Endothelial cell (in vitro differentiated cells): ENCODE data around the gene CFAP99. TPM values are rescaled to one million over a fixed set of nuclear protein-coding genes. Genes with fewer than 3 reads are reported as not detected.

Experiments
- DNase-seq: peaks from one replicate; pipeline ENCODE4 v3.0.0; 2021; ENCODE audit warnings: low spot score
- H3K27ac Mint-ChIP-seq: one replicate; pipeline ENCODE4 v1.8.0; 2021; ENCODE audit warnings: mixed read lengths, inconsistent platforms; ENCODE audit not compliant: unreplicated experiment
- H3K27me3 Mint-ChIP-seq: one replicate; pipeline ENCODE4 v1.8.0; 2021; ENCODE audit warnings: mild to moderate bottlenecking, moderate library complexity, mixed read lengths, inconsistent platforms; ENCODE audit not compliant: unreplicated experiment
- H3K36me3 Mint-ChIP-seq: one replicate; pipeline ENCODE4 v1.8.0; 2021; ENCODE audit warnings: mild to moderate bottlenecking, low read depth, mixed read lengths, inconsistent platforms; ENCODE audit not compliant: unreplicated experiment
- H3K4me1 Mint-ChIP-seq: one replicate; pipeline ENCODE4 v1.8.0; 2021; ENCODE audit warnings: mild to moderate bottlenecking, mixed read lengths, inconsistent platforms; ENCODE audit not compliant: unreplicated experiment
- H3K4me3 Mint-ChIP-seq: one replicate; pipeline ENCODE4 v1.8.0; 2021; ENCODE audit warnings: mild to moderate bottlenecking, mixed read lengths, inconsistent platforms; ENCODE audit not compliant: unreplicated experiment
- H3K9me3 Mint-ChIP-seq: one replicate; pipeline ENCODE4 v1.8.0; 2021; ENCODE audit warnings: mixed read lengths, inconsistent platforms; ENCODE audit not compliant: unreplicated experiment
- total RNA-seq: library from RNA; stranded (reverse); fragmentation: NEBNext Ultra II Directional; extraction: Animal tissue kit (Norgen Biotek cat#: 25700); gene quantifications from one replicate; pipeline ENCODE4 v1.2.1, GENCODE V29; 2021; ENCODE audit not compliant: unreplicated experiment
- TF ChIP-seq, protein P1 (sequence below): fragments of 200-600 bp; sonication (generic); IDR thresholded peaks from one replicate; pipeline ENCODE4 v1.5.0; 2021; ENCODE audit warnings: antibody characterized with exemption; ENCODE audit not compliant: unreplicated experiment

CFAP99 gene
- total RNA-seq, 1 donor from 2014 or later: not detected

DNA sequence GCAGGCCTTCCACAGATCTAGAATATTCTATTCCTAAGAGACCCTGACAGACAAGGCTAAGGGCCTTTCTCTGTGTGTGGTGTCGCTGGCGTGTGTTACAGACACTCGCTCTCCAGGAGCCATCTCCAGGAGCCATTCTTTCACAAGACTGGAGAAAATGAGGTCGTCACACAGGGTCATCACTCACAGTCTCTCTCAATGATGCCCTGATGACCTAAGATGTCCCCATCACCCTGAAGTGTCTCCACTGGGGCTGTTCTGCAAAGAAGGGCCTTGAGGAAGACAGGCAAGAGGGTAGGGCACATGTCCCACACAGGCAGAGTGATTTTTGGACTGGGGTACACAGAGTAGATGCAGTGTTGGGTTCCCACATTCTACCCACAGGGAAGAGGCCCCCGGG, 35.0 kb upstream of the CFAP99 start:
- H3K27ac Mint-ChIP-seq: no peak overlapping the region
- no peak overlapping the region for H3K4me3 Mint-ChIP-seq
- peaks cover 5% of the 10 kb centered on the region for H3K27me3 Mint-ChIP-seq
- DNase-seq: no peak
- H3K9me3 Mint-ChIP-seq: no peaks in the 10 kb centered on the region
- TF ChIP-seq, protein P1, sequence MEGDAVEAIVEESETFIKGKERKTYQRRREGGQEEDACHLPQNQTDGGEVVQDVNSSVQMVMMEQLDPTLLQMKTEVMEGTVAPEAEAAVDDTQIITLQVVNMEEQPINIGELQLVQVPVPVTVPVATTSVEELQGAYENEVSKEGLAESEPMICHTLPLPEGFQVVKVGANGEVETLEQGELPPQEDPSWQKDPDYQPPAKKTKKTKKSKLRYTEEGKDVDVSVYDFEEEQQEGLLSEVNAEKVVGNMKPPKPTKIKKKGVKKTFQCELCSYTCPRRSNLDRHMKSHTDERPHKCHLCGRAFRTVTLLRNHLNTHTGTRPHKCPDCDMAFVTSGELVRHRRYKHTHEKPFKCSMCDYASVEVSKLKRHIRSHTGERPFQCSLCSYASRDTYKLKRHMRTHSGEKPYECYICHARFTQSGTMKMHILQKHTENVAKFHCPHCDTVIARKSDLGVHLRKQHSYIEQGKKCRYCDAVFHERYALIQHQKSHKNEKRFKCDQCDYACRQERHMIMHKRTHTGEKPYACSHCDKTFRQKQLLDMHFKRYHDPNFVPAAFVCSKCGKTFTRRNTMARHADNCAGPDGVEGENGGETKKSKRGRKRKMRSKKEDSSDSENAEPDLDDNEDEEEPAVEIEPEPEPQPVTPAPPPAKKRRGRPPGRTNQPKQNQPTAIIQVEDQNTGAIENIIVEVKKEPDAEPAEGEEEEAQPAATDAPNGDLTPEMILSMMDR: no peak
- H3K36me3 Mint-ChIP-seq: no peaks in the 10 kb centered on the region
- peaks cover 6% of the 10 kb centered on the region for H3K4me1 Mint-ChIP-seq

DNA sequence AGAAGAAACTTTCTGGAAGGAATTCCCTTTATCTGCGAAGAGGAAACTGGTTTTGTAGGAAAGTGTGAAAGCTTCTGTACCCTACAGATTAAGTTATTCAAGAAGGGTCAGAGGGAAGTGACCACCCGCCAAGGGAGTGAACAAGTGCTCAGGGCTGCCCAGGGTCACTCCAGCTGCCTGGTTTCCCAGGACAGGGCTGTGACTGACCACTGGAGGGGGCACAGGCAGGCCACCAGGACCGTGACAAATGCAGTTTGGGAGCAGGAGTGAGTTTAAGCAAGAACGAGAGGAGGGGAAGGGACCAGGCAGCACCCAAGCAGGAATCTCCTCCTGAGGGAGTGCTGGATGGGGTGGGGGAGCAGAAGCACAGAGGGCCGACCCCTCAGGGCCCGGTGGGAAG, 34.5 kb upstream of the CFAP99 start:
- no peak for DNase-seq
- no peak overlapping the region for H3K27ac Mint-ChIP-seq
- H3K9me3 Mint-ChIP-seq: no peaks in the 10 kb centered on the region
- H3K4me3 Mint-ChIP-seq: no peak overlapping the region
- peaks cover 5% of the 10 kb centered on the region for H3K27me3 Mint-ChIP-seq
- H3K36me3 Mint-ChIP-seq: no peaks in the 10 kb centered on the region
- TF ChIP-seq, protein P1: no peak
- H3K4me1 Mint-ChIP-seq: peaks cover 6% of the 10 kb centered on the region

DNA sequence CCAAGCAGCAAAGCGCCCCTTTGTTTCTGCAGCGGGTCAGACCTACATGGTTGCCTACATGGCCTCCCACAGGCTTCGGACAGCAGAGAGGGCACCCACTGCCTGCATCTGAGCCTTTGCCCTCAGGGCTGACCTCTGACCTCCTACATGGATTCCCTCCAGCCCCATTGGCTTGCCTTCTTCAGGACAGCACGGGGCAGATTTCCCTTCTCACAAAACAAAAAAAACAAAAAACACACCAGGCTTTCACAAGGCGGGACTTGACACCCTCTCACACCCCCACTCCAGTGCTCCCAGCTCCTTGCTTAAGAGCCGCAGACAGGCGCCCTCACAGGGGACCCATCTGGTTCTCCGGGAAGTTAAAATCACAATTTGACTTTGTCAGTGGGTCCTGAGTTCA, 33.2 kb upstream of the CFAP99 start:
- H3K9me3 Mint-ChIP-seq: no peaks in the 10 kb centered on the region
- no peak for DNase-seq
- H3K27me3 Mint-ChIP-seq: peaks cover 5% of the 10 kb centered on the region

DNA sequence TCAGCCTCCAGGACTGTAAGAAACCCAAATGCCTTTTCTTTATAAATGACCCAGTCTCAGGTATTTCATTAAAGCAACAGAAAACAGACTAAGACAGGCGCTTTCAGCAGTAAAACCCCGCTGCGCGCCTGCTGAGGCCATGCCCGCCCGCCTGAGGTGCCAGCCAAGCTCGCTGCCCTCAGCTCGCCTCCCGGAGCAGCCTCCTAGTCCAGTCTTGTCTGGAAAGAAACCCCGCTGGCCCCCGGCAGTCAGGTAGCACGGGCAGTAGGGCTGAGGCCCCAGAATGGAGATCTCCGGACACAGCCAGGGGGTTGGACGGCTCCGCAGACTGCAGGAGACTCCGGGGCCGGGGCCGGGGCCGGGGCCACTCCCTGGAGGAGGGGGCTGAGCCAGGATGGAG, 32.0 kb upstream of the CFAP99 start:
- peaks cover 16% of the 10 kb centered on the region for H3K4me1 Mint-ChIP-seq
- no peak overlapping the region for H3K4me3 Mint-ChIP-seq
- H3K27ac Mint-ChIP-seq: no peak overlapping the region
- TF ChIP-seq, protein P1: no peak
- peaks cover 7% of the 10 kb centered on the region for H3K27me3 Mint-ChIP-seq
- no peaks in the 10 kb centered on the region for H3K36me3 Mint-ChIP-seq
- no peak for DNase-seq
- H3K9me3 Mint-ChIP-seq: no peaks in the 10 kb centered on the region

More for the DNA sequence above, 33.2 kb upstream of the CFAP99 start:
- no peaks in the 10 kb centered on the region for H3K36me3 Mint-ChIP-seq
- TF ChIP-seq, protein P1: no peak
- H3K27ac Mint-ChIP-seq: no peak overlapping the region
- no peak overlapping the region for H3K4me3 Mint-ChIP-seq
- peaks cover 11% of the 10 kb centered on the region for H3K4me1 Mint-ChIP-seq

DNA sequence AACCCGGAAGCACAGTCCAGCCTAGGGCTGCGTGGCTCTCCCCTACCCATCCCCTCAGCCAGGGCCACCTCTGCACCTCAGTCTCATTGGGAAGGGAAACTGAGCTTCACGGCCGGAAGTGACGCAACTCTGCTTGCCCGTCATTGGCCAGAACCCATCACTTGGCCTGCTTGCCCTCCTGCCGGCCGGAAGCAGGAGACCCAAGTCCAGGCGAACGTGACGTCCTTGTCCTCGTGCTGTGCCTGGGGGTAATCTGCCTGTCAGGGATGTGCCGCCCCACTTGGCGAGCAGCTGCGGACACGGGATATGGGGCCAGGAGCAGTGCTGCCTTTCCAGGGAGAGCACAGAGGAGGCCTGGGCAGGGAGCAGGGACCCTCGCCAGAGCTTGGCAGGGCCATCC, 31.5 kb upstream of the CFAP99 start:
- Mint-ChIP-seq H3K36me3 (no peaks in the 10 kb centered on the region), H3K27me3 (peaks cover 7% of the 10 kb centered on the region), H3K4me3 (no peak overlapping the region), H3K9me3 (no peaks in the 10 kb centered on the region), H3K27ac (no peak overlapping the region), H3K4me1 (peaks cover 16% of the 10 kb centered on the region)
- TF ChIP-seq, protein P1: no peak
- no peak for DNase-seq
